PC-3 (cell line): ENCODE results near the gene DTL. TPM values are rescaled to one million over a fixed set of nuclear protein-coding genes. Genes with fewer than 3 reads are reported as not detected.
A peak's percentile ranks its signal among the peaks of the same experiment; 100 is the strongest.
"Not testable (repeated sequence)": the region's sequence is repeated elsewhere in the genome, so short reads cannot be mapped to it uniquely, and the experiment has no call there.

Experiments
- ATAC-seq: fragments of 200-7000 bp; cut with Tn5 transposase; 2 replicates; pipeline ENCODE4 v1.9.1; 2020; ENCODE audit warnings: mild to moderate bottlenecking, moderate library complexity
- BruUV-seq: library from RNA; stranded (reverse); fragments of 400-500 nt; replicated peaks from 2 replicates; lab custom pipeline; 2021; lab: Mats Ljungman, UMichigan
- CTCF ChIA-PET: fragments of 300-600 bp; sonication (Branson Sonifier 250); formaldehyde crosslinking; loops from one replicate; lab custom pipeline; 2022; ENCODE audit warnings: antibody characterized with exemption; lab: Charles Lee
- POLR2A ChIA-PET: fragments of 300-600 bp; sonication (Branson Sonifier 250); formaldehyde crosslinking; loops from one replicate; lab custom pipeline; 2022; ENCODE audit warnings: antibody characterized with exemption; ENCODE audit not compliant: unreplicated experiment; lab: Charles Lee
- DNase-seq: peaks from one replicate; pipeline ENCODE4 v3.0.0-alpha.2; 2015
- H2AFZ ChIP-seq: fragments of 300-600 bp; sonication (generic); 2 replicates; pipeline ENCODE4 v1.6.0; 2016; ENCODE audit warnings: antibody characterized with exemption, low read length
- H3F3A ChIP-seq: fragments of 300-600 bp; sonication (generic); one replicate; pipeline ENCODE4 v1.6.0; 2017; ENCODE audit warnings: antibody characterized with exemption, low read length, control low read depth, mild to moderate bottlenecking; ENCODE audit not compliant: unreplicated experiment
- H3K27ac ChIP-seq: fragments of 300-600 bp; sonication (generic); 2 replicates; pipeline ENCODE4 v1.5.1; 2016; ENCODE audit warnings: mild to moderate bottlenecking, low read length
- H3K27me3 ChIP-seq: fragments of 300-600 bp; sonication (generic); 2 replicates; pipeline ENCODE4 v1.6.1; 2016; ENCODE audit warnings: low read length, mixed read lengths
- H3K36me3 ChIP-seq: fragments of 300-600 bp; sonication (generic); 2 replicates; pipeline ENCODE4 v1.6.1; 2016; ENCODE audit warnings: low read depth, mixed run types, low read length, mixed read lengths
- H3K4me1 ChIP-seq: fragments of 300-600 bp; sonication (generic); 2 replicates; pipeline ENCODE4 v1.5.1; 2016; ENCODE audit warnings: low read length; ENCODE audit not compliant: insufficient read depth
- H3K4me2 ChIP-seq: fragments of 300-600 bp; sonication (generic); 2 replicates; pipeline ENCODE4 v1.6.0; 2016; ENCODE audit warnings: low read length
- H3K4me3 ChIP-seq: fragments of 300-600 bp; sonication (generic); 2 replicates; pipeline ENCODE4 v1.5.1; 2016; ENCODE audit warnings: mild to moderate bottlenecking, low read length, mixed read lengths
- H3K79me2 ChIP-seq: fragments of 300-600 bp; sonication (generic); 2 replicates; pipeline ENCODE4 v1.6.1; 2017; ENCODE audit warnings: low read length, mixed read lengths
- H3K9ac ChIP-seq: fragments of 300-600 bp; sonication (generic); 2 replicates; pipeline ENCODE4 v1.6.0; 2016; ENCODE audit warnings: mild to moderate bottlenecking, low read length
- H3K9me2 ChIP-seq: fragments of 300-600 bp; sonication (generic); replicated peaks from 2 replicates; pipeline ENCODE4 v1.6.1; 2016; ENCODE audit warnings: mixed run types, low read length, mixed read lengths
- H3K9me3 ChIP-seq: fragments of 300-600 bp; sonication (generic); 2 replicates; pipeline ENCODE4 v1.6.1; 2016; ENCODE audit warnings: low read length, mixed read lengths
- H4K20me1 ChIP-seq: fragments of 300-600 bp; sonication (generic); 2 replicates; pipeline ENCODE4 v1.6.1; 2016; ENCODE audit warnings: low read length, mixed read lengths
- EZH2 ChIP-seq: fragments of 300-600 bp; sonication (generic); IDR thresholded peaks from one replicate; pipeline ENCODE4 v1.6.1; 2017; ENCODE audit warnings: antibody characterized with exemption, mild to moderate bottlenecking, low read length; ENCODE audit not compliant: unreplicated experiment
- EZH2phosphoT487 ChIP-seq: fragments of 300-600 bp; sonication (generic); IDR thresholded peaks from 2 replicates; pipeline ENCODE4 v1.6.1; 2018; ENCODE audit warnings: mild to moderate bottlenecking, antibody characterized with exemption, low read length, borderline replicate concordance
- intact Hi-C: fragments of 100-400 bp; cut with micrococcal nuclease; formaldehyde crosslinking; loops from 2 replicates; pipeline ENCODE4 v1.9.0; 2023
- total RNA-seq: library from RNA; depleted of rRNA; stranded (reverse); fragments of >200 nt; gene quantifications from 2 replicates; pipeline ENCODE4 v1.2.3, GENCODE V29; 2014
- TF ChIP-seq, protein P1 (sequence below): fragments of 300-600 bp; sonication (generic); conservative IDR thresholded peaks from 2 replicates; pipeline ENCODE4 v1.5.1; 2017; ENCODE audit warnings: antibody characterized with exemption, low read depth, mild to moderate bottlenecking, low read length

The DTL gene
- total RNA-seq, 1 experiment from 2014 or later = 65.0 TPM

DNA sequence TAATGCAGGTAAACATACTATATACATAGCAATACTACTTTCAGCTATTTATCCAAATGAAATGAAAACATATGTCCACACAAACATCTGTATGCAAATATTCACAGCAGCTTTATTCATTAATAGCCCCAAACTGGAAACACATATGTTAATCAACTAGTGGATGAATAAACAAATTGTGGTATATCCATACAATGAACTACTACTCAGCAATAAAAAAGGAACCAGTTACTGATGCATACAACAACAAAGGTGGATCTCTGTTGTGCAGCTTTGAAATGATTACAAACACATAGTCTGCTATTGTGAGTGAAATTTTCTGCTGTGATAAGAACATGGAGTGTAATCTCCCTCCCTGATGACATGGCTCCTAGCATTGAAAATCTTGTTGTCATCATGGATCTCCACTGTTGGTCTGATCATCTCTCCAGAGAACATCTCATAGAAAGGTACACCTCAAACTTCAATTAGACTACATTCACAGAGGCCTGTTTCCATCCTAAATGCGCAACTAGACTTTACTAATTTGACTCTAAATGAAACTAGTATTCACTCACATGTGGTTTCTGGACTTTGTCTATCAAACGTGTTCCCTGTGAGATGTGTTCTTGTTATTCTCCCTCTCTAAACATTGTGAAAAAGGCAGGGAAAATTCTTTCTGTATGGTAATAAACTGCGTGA is 10.9 kb upstream of the DTL start:
- Histone ChIP-seq H3K4me2 (no peak overlapping the region), H3F3A (no peaks in the 10 kb centered on the region), H3K9me2 (no peaks in the 10 kb centered on the region), H3K4me3 (no peak overlapping the region), H3K36me3 (peaks cover 22% of the 10 kb centered on the region), H3K9ac (no peak overlapping the region), H2AFZ (no peak overlapping the region), H3K27me3 (no peaks in the 10 kb centered on the region), H4K20me1 (peaks cover 47% of the 10 kb centered on the region), H3K4me1 (no peaks in the 10 kb centered on the region), H3K9me3 (no peaks in the 10 kb centered on the region), H3K27ac (no peak overlapping the region), H3K79me2 (peaks cover 87% of the 10 kb centered on the region)
- POLR2A ChIA-PET = no interaction called here
- CTCF ChIA-PET = interaction anchor here (1.0 kb wide), 1 partner anchor 11 kb away, joined by 4 read pairs; the partner anchor contains the start of gene DTL
- intact Hi-C loops = no loop called here
- BruUV-seq = no TSS peak
- ATAC-seq = no peak
- DNase-seq = no peak
- TF ChIP-seq, protein P1, sequence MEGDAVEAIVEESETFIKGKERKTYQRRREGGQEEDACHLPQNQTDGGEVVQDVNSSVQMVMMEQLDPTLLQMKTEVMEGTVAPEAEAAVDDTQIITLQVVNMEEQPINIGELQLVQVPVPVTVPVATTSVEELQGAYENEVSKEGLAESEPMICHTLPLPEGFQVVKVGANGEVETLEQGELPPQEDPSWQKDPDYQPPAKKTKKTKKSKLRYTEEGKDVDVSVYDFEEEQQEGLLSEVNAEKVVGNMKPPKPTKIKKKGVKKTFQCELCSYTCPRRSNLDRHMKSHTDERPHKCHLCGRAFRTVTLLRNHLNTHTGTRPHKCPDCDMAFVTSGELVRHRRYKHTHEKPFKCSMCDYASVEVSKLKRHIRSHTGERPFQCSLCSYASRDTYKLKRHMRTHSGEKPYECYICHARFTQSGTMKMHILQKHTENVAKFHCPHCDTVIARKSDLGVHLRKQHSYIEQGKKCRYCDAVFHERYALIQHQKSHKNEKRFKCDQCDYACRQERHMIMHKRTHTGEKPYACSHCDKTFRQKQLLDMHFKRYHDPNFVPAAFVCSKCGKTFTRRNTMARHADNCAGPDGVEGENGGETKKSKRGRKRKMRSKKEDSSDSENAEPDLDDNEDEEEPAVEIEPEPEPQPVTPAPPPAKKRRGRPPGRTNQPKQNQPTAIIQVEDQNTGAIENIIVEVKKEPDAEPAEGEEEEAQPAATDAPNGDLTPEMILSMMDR = no peak
- TF ChIP-seq EZH2 = no peak
- TF ChIP-seq EZH2phosphoT487 = no peak

DNA sequence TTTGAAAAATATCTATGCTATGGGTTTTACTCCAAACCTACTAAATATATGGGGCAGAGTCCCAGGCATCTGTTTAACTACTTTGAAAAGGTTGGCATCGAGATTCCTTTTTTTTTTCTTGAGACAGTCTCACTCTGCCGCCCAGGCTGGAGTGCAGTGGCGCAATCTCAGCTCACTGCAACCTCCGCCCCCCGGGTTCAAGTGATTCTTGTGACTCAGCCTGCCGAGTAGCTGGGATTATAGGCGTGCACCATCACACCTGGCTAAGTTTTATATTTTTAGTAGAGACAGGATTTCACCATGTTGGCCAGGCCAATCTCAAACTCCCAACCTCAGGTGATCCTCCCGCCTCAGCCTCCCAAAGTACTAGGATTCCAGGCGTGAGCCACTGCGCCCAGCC is 7.8 kb upstream of the DTL start:
- H3K36me3 ChIP-seq, H2AFZ ChIP-seq, ATAC-seq, H3K9me3 ChIP-seq, H3K9ac ChIP-seq, BruUV-seq, H3K4me2 ChIP-seq, intact Hi-C loops, H3K4me3 ChIP-seq, DNase-seq, CTCF ChIA-PET, H3K27me3 ChIP-seq, H3K27ac ChIP-seq, H3K9me2 ChIP-seq: not testable (repeated sequence)
- Histone ChIP-seq H3F3A (peaks cover 15% of the 10 kb centered on the region), H3K4me1 (peaks cover 28% of the 10 kb centered on the region), H4K20me1 (peaks cover 59% of the 10 kb centered on the region), H3K79me2 (peaks cover 92% of the 10 kb centered on the region)
- POLR2A ChIA-PET = interaction anchor here (0.6 kb wide), 1 partner anchor 44 kb away, joined by 3 read pairs; no protein-coding TSS in a partner anchor

DNA sequence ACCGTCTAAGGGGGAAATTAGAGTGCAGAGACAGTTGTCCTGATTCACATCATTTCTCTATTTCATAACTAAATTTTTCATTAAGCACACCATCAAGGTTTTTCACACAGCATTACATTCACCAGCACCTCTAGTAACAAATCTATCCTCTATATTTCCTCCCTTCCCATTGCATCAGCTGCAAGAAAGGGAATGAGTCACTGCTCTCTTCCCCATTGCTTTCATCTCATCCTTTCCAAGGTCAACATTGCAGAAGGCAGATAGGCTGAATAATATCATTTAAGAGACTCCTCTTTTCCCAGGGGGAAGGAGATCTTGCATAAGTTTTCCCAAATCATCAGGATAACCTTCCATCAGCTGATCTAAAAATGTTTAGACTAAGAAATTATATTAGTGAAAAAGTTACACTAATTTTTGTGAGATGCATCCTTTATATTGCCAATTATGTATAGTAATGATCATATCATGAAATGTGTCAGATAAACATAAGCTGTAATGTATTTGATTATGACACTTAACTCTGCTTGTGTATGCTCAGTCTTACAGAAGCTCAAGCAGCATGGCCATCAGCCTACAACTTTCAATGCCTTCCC is 4.5 kb upstream of the DTL start:
- peaks cover 74% of the 10 kb centered on the region for H4K20me1 ChIP-seq
- peak; percentile 32 for ATAC-seq
- POLR2A ChIA-PET = no interaction called here
- no peaks in the 10 kb centered on the region for H3K36me3 ChIP-seq
- H3F3A ChIP-seq = peaks cover 15% of the 10 kb centered on the region
- peak; percentile 88 for DNase-seq
- H3K4me3 ChIP-seq = peak overlapping the region; percentile 21; the same call in 1 of the 2 replicates
- intact Hi-C loops = loop anchor here (1.0 kb wide), 1 partner anchor 351 kb away; no protein-coding TSS in a partner anchor
- H3K79me2 ChIP-seq = peaks cover 85% of the 10 kb centered on the region
- H3K9ac ChIP-seq = peak overlapping the region; percentile 51
- peaks cover 37% of the 10 kb centered on the region for H3K4me1 ChIP-seq
- H3K9me2 ChIP-seq = no peaks in the 10 kb centered on the region
- no peaks in the 10 kb centered on the region for H3K27me3 ChIP-seq
- TF ChIP-seq EZH2phosphoT487 = no peak
- TF ChIP-seq, protein P1 = no peak
- TF ChIP-seq EZH2 = no peak
- peak overlapping the region; percentile 91 for H3K27ac ChIP-seq
- H2AFZ ChIP-seq = no peak overlapping the region
- CTCF ChIA-PET = interaction anchor here (1.4 kb wide), 1 partner anchor 350 kb away, joined by 9 read pairs; no protein-coding TSS in a partner anchor
- H3K9me3 ChIP-seq = no peaks in the 10 kb centered on the region
- peak overlapping the region; percentile 68 for H3K4me2 ChIP-seq
- no TSS peak for BruUV-seq
